Inflammatory macrophage treated with lipopolysaccharide for 1 hour (primary cell): Measurements from ENCODE around the gene MOB1A.
A peak's percentile ranks its signal among the peaks of the same experiment; 100 is the strongest.
"Not testable (repeated sequence)": the region's sequence is repeated elsewhere in the genome, so short reads cannot be mapped to it uniquely, and the experiment has no call there.

Source experiments
- DNase-seq, 2 donors: peaks; one replicate each; pipeline ENCODE4 v3.0.0-alpha.2; 2020 to 2022

MOB1A gene

GRCh38 chr2:74198461-74199274 lies 20.0 kb upstream of the MOB1A start, which contains the start of gene MTHFD2:
TSS of gene MTHFD2 (plus strand) at chr2:74198615. CDS start at chr2:74198642, 27 bp downstream.
- DNase-seq: peak; percentile 96 to 99

- no peak for DNase-seq
These were observed 19.4 kb upstream of the MOB1A start for GRCh38 chr2:74198023-74198460.

- DNase-seq: no peak
These were observed 18.4 kb upstream of the MOB1A start for GRCh38 chr2:74197049-74197448.

GRCh38 chr2:74194799-74195198 lies 16.1 kb upstream of the MOB1A start:
- DNase-seq: no peak

- no peak for DNase-seq
These were observed 13.1 kb upstream of the MOB1A start for GRCh38 chr2:74191596-74192380.

- no peak for DNase-seq
These were observed 10.0 kb upstream of the MOB1A start for GRCh38 chr2:74188696-74189095.

GRCh38 chr2:74188018-74188601 lies 9.4 kb upstream of the MOB1A start:
- DNase-seq: no peak

GRCh38 chr2:74186706-74187105 lies 8.0 kb upstream of the MOB1A start:
- not testable (repeated sequence) for DNase-seq

- peak; percentile 92 to 98 for DNase-seq
These were observed 7.4 kb upstream of the MOB1A start for GRCh38 chr2:74186038-74186437.

- no peak for DNase-seq
These were observed 5.2 kb upstream of the MOB1A start for GRCh38 chr2:74183878-74184277.

- peak; percentile 96 to 100 for DNase-seq
These were observed 3.1 kb upstream of the MOB1A start for GRCh38 chr2:74181739-74182138.

GRCh38 chr2:74179063-74179865 lies 585 bp upstream of the MOB1A start:
- DNase-seq: no peak

- DNase-seq: no peak
These were observed 983 bp downstream of the MOB1A start for GRCh38 chr2:74177696-74178095.

- DNase-seq: no peak
These were observed 3.8 kb downstream of the MOB1A start for GRCh38 chr2:74174909-74175308.

- no peak for DNase-seq
These were observed 9.9 kb downstream of the MOB1A start for GRCh38 chr2:74168739-74169138.

GRCh38 chr2:74164761-74165160 lies 13.9 kb downstream of the MOB1A start:
- DNase-seq: no peak

- DNase-seq: no peak
These were observed 15.7 kb downstream of the MOB1A start for GRCh38 chr2:74162951-74163350.

GRCh38 chr2:74155830-74156229 lies 22.8 kb downstream of the MOB1A start:
- no peak for DNase-seq

GRCh38 chr2:74152954-74153353 lies 25.7 kb downstream of the MOB1A start:
- DNase-seq: no peak

- DNase-seq: no peak
These were observed 28.9 kb downstream of the MOB1A start for GRCh38 chr2:74149570-74150319.

- DNase-seq: no peak
These were observed 29.5 kb downstream of the MOB1A start for GRCh38 chr2:74149247-74149525.
